Peyer's patch (tissue), 4 donors: Measurements from ENCODE around the gene PNKP. TPM values are rescaled to one million over a fixed set of nuclear protein-coding genes. Genes with fewer than 3 reads are reported as not detected.

Experiments
- DNase-seq, 3 donors: peaks; one replicate each; pipeline ENCODE4 v3.0.0-alpha.2; 2017 to 2019
- H3K27ac ChIP-seq, 4 donors: fragments of 200-600 bp; sonication (generic); one replicate each; pipeline ENCODE4 v1.5.1; 2016 to 2019
- H3K27me3 ChIP-seq, 2 donors: fragments of 200-600 bp; sonication (generic); one replicate each; pipeline ENCODE4 v1.5.1; 2019
- H3K36me3 ChIP-seq, 3 donors: fragments of 200-600 bp; sonication (generic); one replicate each; pipeline ENCODE4 v1.5.1; 2016 to 2019
- H3K4me1 ChIP-seq, 4 donors: fragments of 200-600 bp; sonication (generic); one replicate each; pipeline ENCODE4 v1.5.1; 2016 to 2019
- H3K4me3 ChIP-seq, 4 donors: fragments of 200-600 bp; sonication (generic); 1 replicate in 3 of 4; 2 replicates in 1 of 4; pipeline ENCODE4 v1.5.1; 2016 to 2019; ENCODE audit warnings: mild to moderate bottlenecking in 1 of 4
- H3K9me3 ChIP-seq, 4 donors: fragments of 200-600 bp; sonication (generic); one replicate each; pipeline ENCODE4 v1.5.1; 2016 to 2019; ENCODE audit warnings: mild to moderate bottlenecking in 1 of 4
- POLR2A ChIP-seq, 2 donors: fragments of 450-650 bp; IDR thresholded peaks; one replicate each; pipeline ENCODE4 v1.5.1; 2017; ENCODE audit warnings: antibody characterized with exemption in 2 of 2, mild to moderate bottlenecking in 2 of 2, moderate library complexity in 2 of 2
- total RNA-seq, 4 donors: library from RNA; depleted of rRNA; stranded (reverse); fragments of >200 nt; gene quantifications; one replicate each; pipeline ENCODE4 v1.1.0, GENCODE V29; 2016
- TF ChIP-seq, protein P1 (sequence below), 6 experiments: fragments of 450-650 bp in 4 of 6; fragments of 200-600 bp in 2 of 6; sonication (generic) in 1 of 6; IDR thresholded peaks; one replicate each; pipeline ENCODE4 v1.5.1; 2017 to 2019; ENCODE audit warnings: antibody characterized with exemption in 6 of 6, mild to moderate bottlenecking in 3 of 6, moderate library complexity in 1 of 6

Gene PNKP
- total RNA-seq = 100 to 1,000 TPM in 3 of 4 donors, 10 to 100 TPM in 1; 58.7 to 235 (median 118) TPM

- H3K4me1 ChIP-seq = peaks cover 4 to 45% (median 24%) of the 10 kb centered on the region in 4 donors
Observed at GRCh38 chr19:49866933-49867782, at the start of gene PNKP. TSS of gene PNKP (minus strand) at chr19:49867576. CDS start at chr19:49867204, 372 bp downstream.

DNA sequence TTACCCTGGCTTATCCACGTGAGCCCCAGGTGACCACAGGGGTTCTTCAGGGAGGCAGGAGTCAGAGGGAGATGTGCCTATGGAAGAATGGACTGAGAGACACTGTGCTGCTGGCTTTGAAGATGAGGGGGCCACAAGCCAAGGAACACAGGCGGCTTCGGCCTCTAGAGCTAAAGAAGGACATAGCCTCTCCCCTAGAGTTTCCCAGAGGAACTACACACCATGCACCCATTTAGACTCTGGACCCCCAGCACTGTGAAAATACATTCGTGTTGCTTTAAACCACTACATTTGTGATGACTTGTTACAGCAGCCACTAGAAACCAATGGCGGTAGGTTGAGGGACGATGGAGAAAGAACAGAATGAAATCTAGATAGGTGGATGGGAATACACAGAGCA is 47.9 kb upstream of the PNKP start:
- Histone ChIP-seq H3K4me1 (peaks cover 0 to 5% (median 4%) of the 10 kb centered on the region in 4 donors), H3K27me3 (no peaks in the 10 kb centered on the region), H3K9me3 (no peaks in the 10 kb centered on the region), H3K27ac (no peak overlapping the region), H3K4me3 (no peak overlapping the region), H3K36me3 (peaks cover 0 to 44% (median 0%) of the 10 kb centered on the region in 3 donors)
- no peak for DNase-seq
- no peak for TF ChIP-seq POLR2A (IDR thresholded peaks at IDR 0.05)
- TF ChIP-seq, protein P1, sequence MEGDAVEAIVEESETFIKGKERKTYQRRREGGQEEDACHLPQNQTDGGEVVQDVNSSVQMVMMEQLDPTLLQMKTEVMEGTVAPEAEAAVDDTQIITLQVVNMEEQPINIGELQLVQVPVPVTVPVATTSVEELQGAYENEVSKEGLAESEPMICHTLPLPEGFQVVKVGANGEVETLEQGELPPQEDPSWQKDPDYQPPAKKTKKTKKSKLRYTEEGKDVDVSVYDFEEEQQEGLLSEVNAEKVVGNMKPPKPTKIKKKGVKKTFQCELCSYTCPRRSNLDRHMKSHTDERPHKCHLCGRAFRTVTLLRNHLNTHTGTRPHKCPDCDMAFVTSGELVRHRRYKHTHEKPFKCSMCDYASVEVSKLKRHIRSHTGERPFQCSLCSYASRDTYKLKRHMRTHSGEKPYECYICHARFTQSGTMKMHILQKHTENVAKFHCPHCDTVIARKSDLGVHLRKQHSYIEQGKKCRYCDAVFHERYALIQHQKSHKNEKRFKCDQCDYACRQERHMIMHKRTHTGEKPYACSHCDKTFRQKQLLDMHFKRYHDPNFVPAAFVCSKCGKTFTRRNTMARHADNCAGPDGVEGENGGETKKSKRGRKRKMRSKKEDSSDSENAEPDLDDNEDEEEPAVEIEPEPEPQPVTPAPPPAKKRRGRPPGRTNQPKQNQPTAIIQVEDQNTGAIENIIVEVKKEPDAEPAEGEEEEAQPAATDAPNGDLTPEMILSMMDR (IDR thresholded peaks at IDR 0.05) = no peak

More at GRCh38 chr19:49866933-49867782, at the start of gene PNKP:
- TF ChIP-seq, protein P1 (IDR thresholded peaks at IDR 0.05) = no peak
- peak; percentile 56 to 68 for TF ChIP-seq POLR2A (IDR thresholded peaks at IDR 0.05)
- peak; percentile 89 to 95 (median 94) for DNase-seq
- Histone ChIP-seq H3K36me3 (peaks cover 0 to 26% (median 0%) of the 10 kb centered on the region in 3 donors), H3K4me3 (peak within 1 kb of the TSS; percentile 57 to 89 (median 69)), H3K9me3 (no peaks in the 10 kb centered on the region), H3K27ac (peak within 1 kb of the TSS; percentile 85 to 93 (median 91)), H3K27me3 (no peaks in the 10 kb centered on the region)

GRCh38 chr19:49913720-49914119 is 46.3 kb upstream of the PNKP start:
- Histone ChIP-seq H3K36me3 (peaks cover 0 to 52% (median 0%) of the 10 kb centered on the region in 3 donors), H3K27me3 (no peaks in the 10 kb centered on the region), H3K4me1 (peaks cover 0 to 5% (median 4%) of the 10 kb centered on the region in 4 donors), H3K9me3 (no peaks in the 10 kb centered on the region), H3K4me3 (no peak overlapping the region), H3K27ac (no peak overlapping the region)
- no peak for TF ChIP-seq POLR2A (IDR thresholded peaks at IDR 0.05)
- TF ChIP-seq, protein P1 (IDR thresholded peaks at IDR 0.05) = no peak
- DNase-seq = no peak

DNA sequence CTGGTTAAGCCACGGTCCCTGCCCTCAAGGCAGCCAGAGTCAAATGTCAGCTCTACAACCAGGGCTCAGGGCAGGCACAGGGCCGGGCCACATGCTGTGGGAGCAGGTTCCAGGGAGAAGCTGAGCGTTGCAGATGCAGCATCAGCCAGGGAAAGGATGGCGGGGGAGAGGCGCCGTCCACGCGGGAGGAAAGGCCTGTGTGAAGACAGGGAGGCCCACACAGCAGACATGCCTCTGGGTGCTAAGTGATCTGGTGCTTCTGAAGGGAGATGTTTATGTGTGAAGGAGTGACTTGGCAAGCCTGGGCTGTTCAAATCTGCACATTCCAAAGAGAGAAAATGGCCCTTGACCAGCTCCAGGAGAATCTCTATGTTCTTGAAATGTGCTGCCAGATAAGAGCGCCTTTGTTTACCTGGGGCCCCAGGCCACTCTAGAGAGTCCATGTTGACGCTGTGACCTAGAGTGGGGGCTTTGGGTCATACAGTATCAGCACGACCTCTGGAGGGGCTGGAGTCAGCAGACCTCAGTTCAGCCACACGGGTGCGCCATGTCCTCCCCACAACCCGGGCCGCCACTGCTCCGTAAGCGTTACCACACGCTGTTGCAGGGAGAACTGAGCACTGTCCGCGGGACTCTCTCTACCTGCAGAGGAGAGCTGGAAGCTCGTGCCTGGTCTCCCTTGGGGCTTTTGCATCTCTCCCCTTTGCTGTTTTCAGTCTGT is 45.7 kb upstream of the PNKP start:
- DNase-seq = no peak
- Histone ChIP-seq H3K4me1 (peaks cover 0 to 5% (median 4%) of the 10 kb centered on the region in 4 donors), H3K27ac (no peak overlapping the region), H3K27me3 (no peaks in the 10 kb centered on the region), H3K9me3 (no peaks in the 10 kb centered on the region), H3K4me3 (no peak overlapping the region), H3K36me3 (peaks cover 0 to 53% (median 0%) of the 10 kb centered on the region in 3 donors)
- no peak for TF ChIP-seq POLR2A (IDR thresholded peaks at IDR 0.05)
- TF ChIP-seq, protein P1 (IDR thresholded peaks at IDR 0.05) = no peak

- TF ChIP-seq POLR2A (IDR thresholded peaks at IDR 0.05) = no peak
- TF ChIP-seq, protein P1 (IDR thresholded peaks at IDR 0.05) = no peak
- no peak for DNase-seq
- H3K4me1 ChIP-seq = peaks cover 0 to 15% (median 5%) of the 10 kb centered on the region in 4 donors
- H3K36me3 ChIP-seq = peaks cover 0 to 55% (median 0%) of the 10 kb centered on the region in 3 donors
- peak overlapping the region in 1 of 4 donors; percentile 53 for H3K27ac ChIP-seq
- H3K9me3 ChIP-seq = no peaks in the 10 kb centered on the region
- no peak overlapping the region for H3K4me3 ChIP-seq
- no peaks in the 10 kb centered on the region for H3K27me3 ChIP-seq
Observed at GRCh38 chr19:49911381-49912145, 44.2 kb upstream of the PNKP start.
